CMK (cell line): ENCODE measurements around the gene NR2C2AP.
"Not testable (repeated sequence)": the region's sequence is repeated elsewhere in the genome, so short reads cannot be mapped to it uniquely, and the experiment has no call there.

ENCODE experiments used
- DNase-seq: peaks from one replicate; pipeline ENCODE4 v3.0.0-alpha.2; 2010; ENCODE audit warnings: low read depth

NR2C2AP gene, protein sequence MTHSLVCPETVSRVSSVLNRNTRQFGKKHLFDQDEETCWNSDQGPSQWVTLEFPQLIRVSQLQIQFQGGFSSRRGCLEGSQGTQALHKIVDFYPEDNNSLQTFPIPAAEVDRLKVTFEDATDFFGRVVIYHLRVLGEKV

GRCh38 chr19:19203012-19203856, at the start of gene NR2C2AP:
Gene NR2C2AP, minus strand, starts transcription at chr19:19203414. Its CDS starts 354 bp downstream, at chr19:19203060.
- DNase-seq: peak; percentile 67

- DNase-seq: no peak
Measured at GRCh38 chr19:19250196-19250801, 47.1 kb upstream of the NR2C2AP start.

GRCh38 chr19:19240476-19240875, 37.3 kb upstream of the NR2C2AP start:
- DNase-seq: no peak

DNA sequence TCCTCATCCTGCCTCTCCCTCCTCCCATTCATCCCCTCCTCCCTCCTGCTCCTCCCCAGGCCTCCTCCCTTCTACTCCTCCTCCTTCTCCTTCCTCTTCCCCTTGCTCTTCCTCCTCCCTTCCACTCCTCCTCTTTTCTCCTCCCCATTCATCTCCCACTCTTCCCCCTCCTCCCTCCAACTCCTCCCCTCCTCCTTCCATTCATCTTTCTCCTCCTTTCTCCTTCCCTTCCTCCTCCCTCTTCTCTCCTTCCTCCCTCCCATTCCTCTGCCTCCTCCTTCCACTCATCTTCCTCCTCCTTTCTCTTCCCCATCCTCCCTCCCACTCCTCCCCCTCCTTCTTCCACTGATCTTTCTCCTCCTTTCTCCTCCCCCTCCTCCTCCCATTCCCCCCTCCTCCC, 36.5 kb upstream of the NR2C2AP start:
- DNase-seq: no peak

DNA sequence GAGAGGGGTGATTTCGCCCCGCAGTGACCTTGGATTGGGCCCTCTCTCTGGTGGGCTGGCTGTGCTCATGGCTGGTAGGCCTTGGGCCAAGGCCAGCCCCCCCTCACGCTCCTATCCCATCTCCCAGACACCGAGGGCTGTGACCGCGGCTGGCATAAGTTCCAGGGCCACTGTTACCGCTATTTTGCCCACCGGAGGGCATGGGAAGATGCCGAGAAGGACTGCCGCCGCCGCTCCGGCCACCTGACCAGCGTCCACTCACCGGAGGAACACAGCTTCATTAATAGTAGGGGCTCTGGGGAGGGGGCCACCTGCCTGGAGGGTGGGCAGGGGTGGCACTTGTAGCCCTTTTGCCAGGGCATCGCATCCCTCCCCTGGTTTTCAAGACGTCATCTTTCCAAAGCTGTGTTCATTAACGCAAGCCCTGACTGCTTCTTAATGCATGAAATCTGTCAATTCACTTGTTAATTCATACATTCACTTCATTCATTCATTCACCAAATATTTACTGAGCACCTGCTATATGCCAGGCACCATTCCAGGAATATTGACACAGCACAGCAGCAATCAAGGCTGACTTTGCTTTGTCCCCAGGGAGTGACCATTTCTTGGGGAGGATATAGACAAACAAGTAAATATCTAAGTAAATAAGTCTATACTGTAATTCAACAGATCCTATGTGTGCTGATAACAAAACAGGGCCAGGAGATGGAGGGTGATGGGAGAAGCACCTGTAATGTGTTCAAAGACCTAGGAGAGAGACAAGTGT, 35.1 kb upstream of the NR2C2AP start:
- DNase-seq: no peak

GRCh38 chr19:19236173-19236572, 33.0 kb upstream of the NR2C2AP start:
- DNase-seq: no peak

GRCh38 chr19:19234220-19234816, 31.1 kb upstream of the NR2C2AP start:
- no peak for DNase-seq

DNA sequence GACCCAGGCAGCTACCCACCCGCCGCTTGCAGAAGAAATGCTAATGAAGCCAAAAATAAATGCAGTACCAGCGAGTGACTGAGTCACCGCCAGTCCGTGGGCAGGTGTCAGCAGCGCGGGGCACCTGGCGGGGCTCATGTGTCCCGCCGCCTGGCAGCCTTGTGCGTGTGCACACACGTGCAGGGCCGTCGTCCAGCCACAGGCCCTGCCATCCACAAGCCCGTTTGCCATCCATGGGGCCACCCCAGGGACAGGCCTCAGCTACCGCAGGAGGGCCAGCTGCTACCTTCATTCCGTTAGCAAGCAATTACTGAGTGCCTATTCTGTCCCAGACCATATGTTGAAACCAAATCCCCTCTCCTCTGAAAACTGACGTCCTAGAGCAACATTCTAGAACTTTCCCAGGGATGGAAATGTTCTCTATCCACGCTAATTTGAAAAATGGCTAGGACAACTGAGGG, 29.1 kb upstream of the NR2C2AP start:
- no peak for DNase-seq

DNA sequence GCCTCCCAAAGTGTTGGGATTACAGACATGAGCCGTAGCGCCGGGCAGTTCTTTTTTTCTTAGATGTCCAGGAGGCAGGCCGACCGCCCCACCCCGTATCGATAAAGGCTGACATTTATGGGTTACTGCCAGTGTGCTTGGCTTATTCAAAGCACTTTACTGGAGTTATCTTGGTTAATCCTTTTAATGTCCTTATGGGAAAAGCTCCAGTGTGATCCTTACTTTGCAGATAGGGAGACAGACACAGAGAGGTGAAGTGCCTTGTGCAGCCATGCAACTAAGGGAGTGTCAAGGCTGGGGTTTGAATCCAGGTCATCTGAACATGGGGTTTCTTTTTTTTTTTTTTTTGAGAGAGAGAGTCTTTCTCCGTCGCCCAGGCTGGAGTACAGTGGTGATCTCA, 27.8 kb upstream of the NR2C2AP start:
- no peak for DNase-seq

DNA sequence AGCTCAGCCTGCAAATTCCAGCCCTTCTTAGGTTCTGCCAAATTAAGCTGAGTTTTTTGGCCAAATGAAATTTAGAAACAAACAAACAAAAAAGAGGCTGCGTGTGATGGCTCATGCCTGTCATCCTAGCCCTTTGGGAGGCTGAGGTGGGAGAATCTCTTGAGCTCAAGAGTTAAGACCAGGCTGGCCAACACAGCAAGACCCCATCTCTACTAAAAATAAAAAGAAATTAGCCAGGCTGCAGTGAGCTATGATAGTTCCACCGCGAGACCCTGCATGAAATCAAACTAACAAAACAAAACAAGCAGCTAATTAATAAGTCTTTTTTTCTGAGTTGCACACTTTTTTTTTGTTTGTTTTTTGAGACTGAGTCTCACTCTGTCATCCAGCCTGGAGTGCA, 26.5 kb upstream of the NR2C2AP start:
- no peak for DNase-seq

- no peak for DNase-seq
Measured at GRCh38 chr19:19227217-19227616, 24.0 kb upstream of the NR2C2AP start.

DNA sequence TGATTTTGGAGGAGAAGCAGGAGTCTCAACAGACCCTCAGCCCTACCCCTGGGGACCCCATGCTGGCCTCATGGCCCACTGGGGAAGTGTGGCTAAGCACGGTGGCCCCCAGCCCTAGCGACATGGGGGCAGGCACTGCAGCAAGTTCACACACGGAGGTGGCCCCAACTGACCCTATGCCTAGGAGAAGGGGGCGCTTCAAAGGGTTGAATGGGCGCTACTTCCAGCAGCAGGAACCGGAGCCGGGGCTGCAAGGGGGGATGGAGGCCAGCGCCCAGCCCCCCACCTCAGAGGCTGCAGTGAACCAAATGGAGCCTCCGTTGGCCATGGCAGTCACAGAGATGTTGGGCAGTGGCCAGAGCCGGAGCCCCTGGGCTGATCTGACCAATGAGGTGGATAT, 23.4 kb upstream of the NR2C2AP start:
- no peak for DNase-seq

GRCh38 chr19:19226204-19226603, 23.0 kb upstream of the NR2C2AP start:
- DNase-seq: no peak

DNA sequence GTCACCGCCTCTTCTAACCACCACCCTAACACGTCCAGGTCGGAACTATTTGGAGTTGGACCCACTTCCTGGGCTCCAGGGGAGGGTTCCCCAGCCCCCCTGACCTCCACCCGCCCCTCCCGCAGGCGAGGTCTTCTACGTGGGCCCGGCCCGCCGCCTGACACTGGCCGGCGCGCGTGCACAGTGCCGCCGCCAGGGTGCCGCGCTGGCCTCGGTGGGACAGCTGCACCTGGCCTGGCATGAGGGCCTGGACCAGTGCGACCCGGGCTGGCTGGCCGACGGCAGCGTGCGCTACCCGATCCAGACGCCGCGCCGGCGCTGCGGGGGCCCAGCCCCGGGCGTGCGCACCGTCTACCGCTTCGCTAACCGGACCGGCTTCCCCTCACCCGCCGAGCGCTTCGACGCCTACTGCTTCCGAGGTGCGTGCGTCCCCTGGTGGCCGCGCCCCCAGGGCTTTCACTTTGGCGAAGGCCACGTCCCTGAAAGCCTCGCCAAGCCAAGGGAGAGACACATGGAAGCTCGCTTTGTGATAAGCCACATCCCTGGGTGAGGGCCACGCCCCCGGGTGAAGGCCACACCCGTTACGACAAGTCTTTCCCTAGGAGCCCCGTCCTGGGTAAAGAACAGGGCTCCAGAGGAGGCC, 21.8 kb upstream of the NR2C2AP start:
- DNase-seq: no peak

DNA sequence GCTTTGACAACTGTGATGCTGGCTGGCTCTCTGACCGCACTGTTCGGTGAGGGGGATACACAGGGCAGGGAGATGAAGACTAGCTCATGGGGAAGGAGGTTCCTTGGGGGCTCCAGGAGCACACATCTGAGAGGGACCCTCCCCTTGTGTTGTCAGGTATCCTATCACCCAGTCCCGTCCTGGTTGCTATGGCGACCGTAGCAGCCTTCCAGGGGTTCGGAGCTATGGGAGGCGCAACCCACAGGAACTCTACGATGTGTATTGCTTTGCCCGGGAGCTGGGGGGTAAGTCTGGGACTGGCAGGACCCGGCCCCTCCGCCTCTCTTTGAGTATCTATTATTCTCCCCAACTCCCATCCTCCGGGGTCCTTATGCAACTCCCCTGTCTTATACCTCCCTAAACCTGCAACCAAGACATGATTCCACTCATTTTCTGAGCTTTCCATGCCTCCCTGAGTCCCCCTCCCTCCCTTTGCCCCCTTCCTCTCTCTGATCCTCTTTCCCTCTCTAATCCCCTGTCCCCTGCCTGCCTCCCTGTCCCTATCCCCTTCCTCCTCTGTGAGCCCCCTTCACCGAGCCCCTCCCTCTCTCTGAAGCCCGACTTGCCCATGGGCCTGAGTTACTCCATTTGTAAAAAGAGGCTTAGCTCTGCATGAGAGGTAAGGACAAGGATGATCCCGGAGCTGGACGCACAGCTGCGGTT, 21.1 kb upstream of the NR2C2AP start:
- no peak for DNase-seq

- DNase-seq: no peak
Measured at GRCh38 chr19:19223636-19224035, 20.4 kb upstream of the NR2C2AP start.

GRCh38 chr19:19223060-19223459, 19.8 kb upstream of the NR2C2AP start:
- no peak for DNase-seq

- DNase-seq: not testable (repeated sequence)
Measured at GRCh38 chr19:19221000-19221399, 17.8 kb upstream of the NR2C2AP start.

GRCh38 chr19:19218911-19219310, 15.7 kb upstream of the NR2C2AP start:
- DNase-seq: no peak

- DNase-seq: no peak
Measured at GRCh38 chr19:19217099-19217498, 13.9 kb upstream of the NR2C2AP start.

DNA sequence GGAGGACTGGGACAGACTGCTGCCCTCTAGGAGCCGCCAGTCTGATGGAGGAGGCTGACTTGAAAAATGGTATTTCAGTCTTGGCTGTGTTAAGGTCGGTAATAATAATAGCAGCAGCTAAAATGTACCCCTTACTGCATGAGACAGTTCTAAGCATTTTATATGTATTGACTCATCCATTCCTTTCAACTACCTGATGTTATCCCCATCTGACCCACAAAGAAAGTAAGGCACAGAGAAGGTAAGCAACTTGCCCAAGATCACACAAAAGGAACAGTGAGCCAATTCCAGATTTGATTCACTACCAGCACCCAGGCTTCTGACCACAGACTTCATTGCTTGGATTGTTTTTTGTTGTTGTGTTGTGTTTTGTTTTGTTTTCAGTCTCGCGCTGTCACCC, 12.6 kb upstream of the NR2C2AP start:
- no peak for DNase-seq
